Endothelial cell (in vitro differentiated cells): ENCODE data around the gene CNTN4. TPM values are rescaled to one million over a fixed set of nuclear protein-coding genes. Genes with fewer than 3 reads are reported as not detected.

Experiments used
- DNase-seq: peaks from one replicate; pipeline ENCODE4 v3.0.0; 2021; ENCODE audit warnings: low spot score
- H3K27ac Mint-ChIP-seq: one replicate; pipeline ENCODE4 v1.8.0; 2021; ENCODE audit warnings: mixed read lengths, inconsistent platforms; ENCODE audit not compliant: unreplicated experiment
- H3K27me3 Mint-ChIP-seq: one replicate; pipeline ENCODE4 v1.8.0; 2021; ENCODE audit warnings: mild to moderate bottlenecking, moderate library complexity, mixed read lengths, inconsistent platforms; ENCODE audit not compliant: unreplicated experiment
- H3K36me3 Mint-ChIP-seq: one replicate; pipeline ENCODE4 v1.8.0; 2021; ENCODE audit warnings: mild to moderate bottlenecking, low read depth, mixed read lengths, inconsistent platforms; ENCODE audit not compliant: unreplicated experiment
- H3K4me1 Mint-ChIP-seq: one replicate; pipeline ENCODE4 v1.8.0; 2021; ENCODE audit warnings: mild to moderate bottlenecking, mixed read lengths, inconsistent platforms; ENCODE audit not compliant: unreplicated experiment
- H3K4me3 Mint-ChIP-seq: one replicate; pipeline ENCODE4 v1.8.0; 2021; ENCODE audit warnings: mild to moderate bottlenecking, mixed read lengths, inconsistent platforms; ENCODE audit not compliant: unreplicated experiment
- H3K9me3 Mint-ChIP-seq: one replicate; pipeline ENCODE4 v1.8.0; 2021; ENCODE audit warnings: mixed read lengths, inconsistent platforms; ENCODE audit not compliant: unreplicated experiment
- total RNA-seq: library from RNA; stranded (reverse); fragmentation: NEBNext Ultra II Directional; extraction: Animal tissue kit (Norgen Biotek cat#: 25700); gene quantifications from one replicate; pipeline ENCODE4 v1.2.1, GENCODE V29; 2021; ENCODE audit not compliant: unreplicated experiment
- TF ChIP-seq, protein P1 (sequence below): fragments of 200-600 bp; sonication (generic); IDR thresholded peaks from one replicate; pipeline ENCODE4 v1.5.0; 2021; ENCODE audit warnings: antibody characterized with exemption; ENCODE audit not compliant: unreplicated experiment

CNTN4 gene
- total RNA-seq, 1 donor from 2014 or later, result not detected

DNA sequence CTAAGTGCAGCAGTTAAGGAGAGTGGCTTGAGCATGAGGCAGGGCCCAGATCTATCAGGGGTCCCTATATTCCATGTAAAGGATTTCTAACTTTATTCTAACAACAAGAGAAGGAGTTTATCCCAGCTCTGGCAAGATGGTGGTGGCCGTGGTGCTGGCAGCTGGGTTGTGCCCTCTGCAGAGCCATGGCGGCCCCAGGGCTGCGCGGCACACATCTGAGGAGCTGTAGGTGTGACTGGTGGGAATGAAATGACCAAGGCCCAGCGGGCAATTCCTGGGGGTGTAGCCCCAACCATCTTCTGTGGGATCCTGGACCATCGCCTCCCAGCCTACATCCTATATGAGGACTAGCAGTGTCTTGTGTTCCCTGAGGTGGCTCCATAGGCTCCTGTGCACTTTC lies 263.5 kb downstream of the CNTN4 start:
- Mint-ChIP-seq H3K27me3 (no peaks in the 10 kb centered on the region), H3K9me3 (peaks cover 11% of the 10 kb centered on the region), H3K27ac (no peak overlapping the region), H3K4me3 (no peak overlapping the region), H3K36me3 (no peaks in the 10 kb centered on the region), H3K4me1 (no peaks in the 10 kb centered on the region)
- TF ChIP-seq, protein P1, sequence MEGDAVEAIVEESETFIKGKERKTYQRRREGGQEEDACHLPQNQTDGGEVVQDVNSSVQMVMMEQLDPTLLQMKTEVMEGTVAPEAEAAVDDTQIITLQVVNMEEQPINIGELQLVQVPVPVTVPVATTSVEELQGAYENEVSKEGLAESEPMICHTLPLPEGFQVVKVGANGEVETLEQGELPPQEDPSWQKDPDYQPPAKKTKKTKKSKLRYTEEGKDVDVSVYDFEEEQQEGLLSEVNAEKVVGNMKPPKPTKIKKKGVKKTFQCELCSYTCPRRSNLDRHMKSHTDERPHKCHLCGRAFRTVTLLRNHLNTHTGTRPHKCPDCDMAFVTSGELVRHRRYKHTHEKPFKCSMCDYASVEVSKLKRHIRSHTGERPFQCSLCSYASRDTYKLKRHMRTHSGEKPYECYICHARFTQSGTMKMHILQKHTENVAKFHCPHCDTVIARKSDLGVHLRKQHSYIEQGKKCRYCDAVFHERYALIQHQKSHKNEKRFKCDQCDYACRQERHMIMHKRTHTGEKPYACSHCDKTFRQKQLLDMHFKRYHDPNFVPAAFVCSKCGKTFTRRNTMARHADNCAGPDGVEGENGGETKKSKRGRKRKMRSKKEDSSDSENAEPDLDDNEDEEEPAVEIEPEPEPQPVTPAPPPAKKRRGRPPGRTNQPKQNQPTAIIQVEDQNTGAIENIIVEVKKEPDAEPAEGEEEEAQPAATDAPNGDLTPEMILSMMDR, result no peak
- DNase-seq, result no peak

DNA sequence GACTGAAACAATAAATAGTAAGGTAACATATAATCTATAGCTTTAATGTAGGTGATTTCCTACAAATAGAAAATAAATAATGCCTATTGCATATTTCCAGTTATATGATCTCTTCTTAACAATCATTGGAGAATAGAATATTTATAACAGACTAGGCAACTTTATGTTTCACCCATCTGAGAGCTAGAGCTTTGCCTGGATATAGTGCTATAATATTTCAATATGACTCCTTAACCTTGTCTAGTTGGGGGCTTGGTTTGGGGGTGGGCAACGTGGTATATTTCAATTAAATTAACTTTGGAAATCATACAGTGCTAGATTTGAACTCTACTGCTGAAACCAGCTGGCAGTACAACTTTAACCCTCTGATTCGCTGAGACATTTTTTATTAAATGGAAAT lies 265.2 kb downstream of the CNTN4 start:
- TF ChIP-seq, protein P1, result no peak
- Mint-ChIP-seq H3K27ac (no peak overlapping the region), H3K27me3 (no peaks in the 10 kb centered on the region), H3K4me3 (no peak overlapping the region), H3K36me3 (no peaks in the 10 kb centered on the region), H3K9me3 (peaks cover 15% of the 10 kb centered on the region), H3K4me1 (no peaks in the 10 kb centered on the region)
- no peak for DNase-seq

DNA sequence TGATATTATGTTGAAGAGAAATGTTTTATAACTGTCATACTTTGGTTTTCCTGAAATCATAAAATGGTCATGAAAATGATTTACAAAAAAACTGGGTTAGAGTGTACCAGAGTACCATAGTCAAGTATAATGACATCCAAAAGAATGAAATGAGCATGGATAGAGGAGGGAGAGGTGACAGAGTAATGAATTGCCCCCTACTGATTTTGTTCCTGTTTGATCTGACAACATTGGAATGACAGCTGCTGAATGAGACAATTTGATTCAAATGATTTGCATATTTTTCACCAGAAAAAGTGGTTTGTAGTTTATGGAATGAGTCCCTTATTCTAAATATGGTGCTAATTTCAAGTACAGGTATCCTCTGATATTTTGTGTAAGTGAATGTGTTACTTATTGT lies 271.7 kb downstream of the CNTN4 start:
- no peaks in the 10 kb centered on the region for H3K4me1 Mint-ChIP-seq
- H3K4me3 Mint-ChIP-seq, result no peak overlapping the region
- peaks cover 3% of the 10 kb centered on the region for H3K27me3 Mint-ChIP-seq
- no peaks in the 10 kb centered on the region for H3K36me3 Mint-ChIP-seq
- no peak overlapping the region for H3K27ac Mint-ChIP-seq
- TF ChIP-seq, protein P1, result no peak
- DNase-seq, result no peak
- peaks cover 31% of the 10 kb centered on the region for H3K9me3 Mint-ChIP-seq

DNA sequence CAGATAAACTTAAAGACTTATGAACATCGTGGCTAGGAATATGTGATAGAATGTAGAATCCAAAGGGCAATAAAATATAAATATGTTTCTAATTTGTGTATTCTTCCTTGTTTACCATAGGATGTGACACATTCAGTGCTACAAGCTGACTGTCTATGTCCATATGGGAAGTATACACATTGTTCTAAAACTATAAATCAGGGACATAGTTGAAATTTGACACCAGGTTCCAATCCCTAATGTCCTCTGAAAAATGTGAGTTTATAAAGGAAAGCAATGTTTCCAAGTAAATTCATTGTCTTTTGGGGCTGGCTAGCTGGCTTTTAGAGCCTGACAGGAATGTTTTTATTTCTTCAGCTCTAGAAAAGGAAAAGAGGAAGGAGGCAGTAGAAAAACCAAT lies 273.6 kb downstream of the CNTN4 start:
- TF ChIP-seq, protein P1, result no peak
- H3K27ac Mint-ChIP-seq, result no peak overlapping the region
- H3K27me3 Mint-ChIP-seq, result peaks cover 3% of the 10 kb centered on the region
- no peak overlapping the region for H3K4me3 Mint-ChIP-seq
- peaks cover 39% of the 10 kb centered on the region for H3K9me3 Mint-ChIP-seq
- DNase-seq, result no peak
- no peaks in the 10 kb centered on the region for H3K36me3 Mint-ChIP-seq
- H3K4me1 Mint-ChIP-seq, result no peaks in the 10 kb centered on the region

DNA sequence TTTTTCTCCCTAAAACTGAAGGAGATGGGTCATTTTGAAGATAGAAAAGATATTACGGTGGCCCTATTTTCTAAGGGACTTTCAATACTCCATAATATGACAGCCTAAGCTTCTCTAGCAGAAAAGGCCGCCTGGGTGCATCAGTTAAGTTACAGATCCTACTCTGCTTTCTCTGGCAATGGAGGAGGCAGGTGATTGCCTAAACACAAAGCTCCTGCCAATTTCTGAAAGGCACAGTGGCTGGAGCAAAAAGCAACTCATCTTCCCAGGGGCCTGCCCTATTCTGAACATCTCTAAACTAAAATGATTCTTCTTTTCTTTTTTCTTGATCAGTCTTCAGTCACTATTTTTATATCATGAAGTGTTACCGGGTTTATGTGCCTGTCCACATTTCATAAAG lies 276.7 kb downstream of the CNTN4 start:
- Mint-ChIP-seq H3K27ac (no peak overlapping the region), H3K4me1 (no peaks in the 10 kb centered on the region), H3K36me3 (peaks cover 4% of the 10 kb centered on the region), H3K27me3 (peaks cover 2% of the 10 kb centered on the region), H3K9me3 (peaks cover 48% of the 10 kb centered on the region), H3K4me3 (no peak overlapping the region)
- TF ChIP-seq, protein P1, result no peak
- DNase-seq, result no peak
